IPS DF 4.7 (cell line): Measurements from ENCODE around the gene PTPRK.

Experiments
- DNase-seq: peaks from one replicate; pipeline ENCODE4 v3.0.0-alpha.2; 2013; ENCODE audit warnings: low spot score; ENCODE audit errors: extremely low read depth

The PTPRK gene

DNA sequence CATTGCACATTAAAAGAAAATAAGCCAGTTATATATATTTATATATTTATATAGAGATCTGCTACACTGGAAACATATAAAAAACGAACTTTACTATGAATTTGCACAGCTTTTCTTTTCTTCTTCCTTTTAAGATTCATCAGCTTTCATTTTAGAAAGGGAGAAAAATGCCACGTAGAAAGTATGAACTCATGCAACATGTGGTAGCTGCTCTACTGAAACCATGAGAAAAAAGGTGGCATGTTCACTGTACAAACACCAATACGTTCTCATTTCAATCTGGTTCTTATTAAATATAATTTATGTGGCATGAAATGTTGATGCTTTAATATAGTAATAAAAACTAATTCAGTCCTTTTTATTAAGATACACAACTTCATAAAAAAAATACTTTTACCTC is 550.7 kb downstream of the PTPRK start:
- DNase-seq, result no peak

DNA sequence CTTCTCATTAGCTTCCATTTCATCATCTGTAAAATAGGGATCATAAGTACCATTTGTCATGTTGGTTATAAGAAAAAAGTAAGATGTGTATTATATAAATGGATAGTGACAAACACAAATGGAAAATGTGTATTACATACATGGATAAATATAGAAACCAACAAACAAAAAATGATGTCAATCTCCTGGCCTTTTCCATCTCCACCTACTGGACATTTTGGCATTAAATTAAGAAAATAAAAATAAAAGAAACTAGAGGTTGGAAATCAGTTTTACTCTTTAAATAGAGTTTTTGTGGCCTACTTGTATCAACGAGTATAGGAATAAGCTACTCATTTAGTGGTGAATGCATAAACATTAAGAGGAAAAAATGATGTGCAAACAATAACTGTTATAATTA is 552.0 kb downstream of the PTPRK start:
- no peak for DNase-seq

DNA sequence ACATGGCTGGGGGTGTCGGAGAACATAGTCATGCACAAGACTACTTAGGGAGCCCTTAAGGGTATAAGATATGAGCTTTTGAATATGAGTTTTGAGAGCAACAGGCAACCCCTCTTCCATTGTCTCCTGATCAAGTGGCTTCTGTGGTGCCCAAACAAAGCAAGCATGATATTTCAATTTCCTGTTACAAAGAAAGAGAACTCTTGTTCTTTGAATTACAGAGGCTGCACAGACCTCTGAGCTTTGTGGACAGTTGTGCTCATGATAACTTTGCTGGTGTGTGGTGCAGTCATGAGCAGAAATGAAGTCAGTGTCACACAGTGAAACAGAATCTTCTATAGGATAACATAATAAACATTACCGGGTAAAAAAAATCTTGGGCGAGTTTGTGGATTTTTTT is 552.7 kb downstream of the PTPRK start:
- DNase-seq, result no peak

DNA sequence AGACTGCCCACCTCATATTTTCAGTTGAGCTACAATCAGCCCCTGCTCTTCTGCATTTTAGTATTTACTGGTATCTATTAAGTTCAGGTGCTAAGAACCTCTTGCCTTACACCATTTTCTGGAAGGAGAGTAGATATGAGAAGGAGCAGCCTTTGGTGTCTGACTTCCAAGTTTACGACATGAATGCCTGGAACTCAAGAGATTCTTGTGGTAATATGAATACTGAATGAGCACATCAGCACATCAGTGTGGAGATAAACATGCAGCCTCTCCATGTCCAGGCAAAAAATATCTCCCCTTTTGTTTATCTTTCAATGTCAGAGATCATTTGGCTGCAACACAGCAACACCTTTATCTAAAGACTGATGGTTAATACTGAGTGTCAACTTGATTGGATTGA is 553.8 kb downstream of the PTPRK start:
- DNase-seq, result no peak

DNA sequence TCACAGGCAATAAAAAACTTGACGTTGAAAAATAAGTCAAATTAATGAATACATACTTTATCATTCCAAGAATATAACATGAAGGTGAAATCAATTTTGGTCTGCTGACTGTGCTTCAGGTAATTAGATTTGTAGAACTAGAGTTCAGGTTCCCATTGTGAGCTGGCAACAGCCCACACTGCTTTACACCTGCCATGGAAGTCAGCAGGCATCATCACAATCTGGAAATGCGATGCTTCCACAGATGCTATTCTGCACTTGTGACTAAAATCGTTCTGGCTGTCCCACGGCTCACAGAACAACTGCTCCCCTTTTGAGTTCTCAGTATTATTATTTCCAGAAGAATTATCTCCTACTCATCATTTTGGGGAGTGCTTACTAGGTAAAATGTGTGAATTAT is 556.9 kb downstream of the PTPRK start:
- no peak for DNase-seq

DNA sequence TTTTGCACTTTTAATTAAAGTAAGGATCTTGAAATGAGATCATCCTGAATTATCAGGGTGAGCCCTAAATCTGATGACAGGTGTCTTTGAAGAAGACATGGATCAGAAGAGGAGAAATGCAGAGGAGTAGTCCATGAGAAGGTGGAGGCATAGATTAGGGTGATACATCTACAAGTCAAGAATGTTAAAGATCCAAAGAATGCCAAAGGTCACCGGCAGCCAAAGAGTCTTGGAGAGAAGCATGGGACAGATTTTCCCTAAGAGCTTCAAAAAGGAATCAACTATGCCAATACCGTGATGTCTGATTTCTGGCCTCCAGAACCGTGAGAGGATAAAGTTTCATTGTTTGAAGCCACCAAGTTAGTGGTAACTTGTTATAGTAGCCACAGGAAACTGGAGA is 560.5 kb downstream of the PTPRK start:
- no peak for DNase-seq

DNA sequence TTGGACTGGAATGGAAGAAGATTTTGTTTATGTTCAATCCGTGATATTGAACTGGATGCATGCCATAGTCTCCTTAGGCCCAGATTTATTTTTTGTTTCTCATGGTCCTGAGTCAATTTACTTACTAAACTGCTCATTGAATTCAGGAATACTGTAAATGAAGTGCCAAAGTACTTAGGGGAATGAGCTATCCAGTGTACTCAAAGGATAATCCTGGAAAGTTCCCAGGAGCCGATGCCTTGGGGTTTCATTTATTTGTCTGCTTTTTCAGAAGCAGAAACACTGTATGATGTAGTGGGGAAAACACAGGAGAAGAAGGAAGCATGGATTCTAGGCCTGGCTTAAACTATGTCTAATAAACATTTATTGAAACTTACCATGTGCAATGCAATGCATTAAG is 563.4 kb downstream of the PTPRK start:
- DNase-seq, result no peak

DNA sequence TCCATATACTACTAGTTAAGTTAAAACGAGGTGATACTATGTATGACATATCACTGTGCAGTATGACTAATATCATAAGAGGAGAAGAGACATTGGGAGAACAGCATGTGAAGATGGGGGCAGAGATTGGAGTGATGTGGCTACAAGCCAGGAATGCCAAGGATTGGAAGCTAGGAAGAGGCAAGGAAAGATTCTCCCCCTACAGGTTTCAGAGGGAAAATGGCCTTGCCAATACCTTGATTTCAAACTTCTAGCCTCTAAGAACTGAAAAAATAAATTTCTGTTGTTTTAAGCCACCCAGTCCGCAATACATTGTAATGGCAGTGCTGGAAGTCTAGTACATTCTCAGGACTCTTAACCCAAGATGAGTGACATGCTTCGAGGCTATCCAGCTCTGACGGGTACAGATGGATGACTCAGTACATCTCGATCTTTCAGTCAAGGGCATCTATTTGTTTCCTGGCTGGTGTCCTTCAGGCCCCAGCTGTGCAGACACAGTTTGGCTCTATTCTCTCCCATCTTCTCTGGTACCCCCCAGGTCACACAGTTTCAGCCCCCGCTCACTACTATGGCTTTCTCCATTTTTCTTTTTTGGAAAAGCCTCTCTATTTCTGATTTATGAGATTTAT is 564.0 kb downstream of the PTPRK start:
- DNase-seq, result peak; percentile 14

DNA sequence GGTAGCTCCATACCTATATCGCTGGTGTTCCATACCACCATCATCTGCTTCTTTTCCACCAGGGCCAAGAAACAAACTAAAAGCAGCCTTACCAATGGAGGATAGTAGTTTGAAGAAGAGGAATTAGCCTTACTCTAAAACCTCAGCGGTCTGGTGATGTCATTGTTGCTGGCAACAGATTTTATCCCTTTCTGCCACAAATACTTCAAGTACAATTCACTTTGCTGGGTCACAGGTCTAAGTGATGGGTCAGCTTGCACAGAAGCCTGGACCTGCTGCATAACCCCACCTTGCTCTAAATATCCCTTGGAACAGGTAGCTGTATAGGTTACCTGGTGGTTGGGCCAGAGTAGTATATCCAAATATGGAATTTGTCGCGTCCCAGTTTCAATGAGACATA is 566.3 kb downstream of the PTPRK start:
- no peak for DNase-seq

DNA sequence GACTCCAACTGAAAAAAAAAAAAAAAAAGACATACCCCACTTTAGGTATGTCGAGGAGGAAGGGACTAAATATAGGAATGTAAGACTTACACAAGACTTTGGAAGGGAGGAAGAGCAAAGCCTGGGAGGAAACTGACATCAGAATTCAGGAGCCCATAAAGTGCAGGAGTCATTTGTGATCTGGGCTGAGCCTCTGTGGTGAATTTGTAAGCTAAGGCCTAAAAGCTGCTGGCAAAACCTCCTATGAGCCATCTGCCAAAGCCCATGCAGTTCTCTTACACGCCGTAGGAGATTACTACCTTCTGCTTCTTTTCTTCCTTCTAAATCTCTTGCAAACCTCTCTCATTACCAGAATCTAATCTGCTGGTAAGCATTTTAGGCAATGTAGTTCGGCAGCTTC is 567.6 kb downstream of the PTPRK start:
- no peak for DNase-seq

DNA sequence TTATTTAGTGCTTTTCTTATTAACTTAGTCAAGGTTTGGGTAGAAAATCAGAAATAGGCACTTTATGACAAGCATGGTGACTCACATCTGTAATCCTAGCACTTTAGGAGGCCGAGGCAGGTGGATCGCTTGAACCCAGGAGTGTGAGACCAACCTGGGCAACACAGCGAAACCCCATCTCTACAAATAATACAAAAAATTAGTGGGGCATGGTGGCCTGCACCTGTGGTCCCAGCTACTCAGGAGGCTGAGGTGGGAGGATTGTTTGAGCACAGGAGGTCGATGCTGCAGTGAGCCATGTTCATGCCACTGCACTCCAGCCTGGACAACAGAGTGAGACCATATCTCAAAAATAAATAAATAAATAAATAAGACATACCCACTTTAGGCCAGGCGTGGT is 568.2 kb downstream of the PTPRK start:
- DNase-seq, result no peak

DNA sequence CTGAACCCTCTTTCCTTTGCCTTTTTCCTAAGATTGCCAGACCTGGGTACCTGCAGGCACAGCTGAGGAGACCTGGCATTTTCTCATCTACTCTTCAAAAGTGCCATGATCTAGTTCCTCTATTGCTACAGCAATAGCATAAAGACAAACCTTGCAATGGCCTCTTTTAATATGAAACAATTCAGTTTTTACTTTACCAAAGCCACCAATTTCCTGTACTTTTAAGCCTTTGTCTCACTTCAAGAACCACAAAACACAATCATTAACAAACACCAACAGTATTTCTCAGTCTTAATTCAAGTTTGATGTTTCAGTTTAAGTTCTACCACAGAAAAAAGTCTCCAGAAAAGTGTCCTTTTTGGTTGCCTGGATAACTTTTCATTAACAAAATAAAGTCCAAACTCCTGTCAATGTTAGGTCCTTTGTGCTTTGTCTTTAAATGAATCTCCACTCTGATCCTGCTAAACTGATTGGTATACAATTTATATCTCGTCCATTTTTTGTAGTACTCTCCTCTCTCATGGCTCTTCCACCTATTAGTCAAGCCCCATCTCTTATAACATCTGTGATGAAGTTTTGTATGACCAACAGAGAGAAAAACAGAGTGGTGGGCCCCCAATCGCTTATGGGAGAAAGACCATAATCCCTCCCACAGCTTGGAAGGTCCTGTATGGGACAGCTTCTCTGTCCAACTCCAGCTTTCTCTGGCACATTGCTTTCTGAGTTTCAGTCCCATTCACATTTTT is 569.1 kb downstream of the PTPRK start:
- DNase-seq, result no peak

DNA sequence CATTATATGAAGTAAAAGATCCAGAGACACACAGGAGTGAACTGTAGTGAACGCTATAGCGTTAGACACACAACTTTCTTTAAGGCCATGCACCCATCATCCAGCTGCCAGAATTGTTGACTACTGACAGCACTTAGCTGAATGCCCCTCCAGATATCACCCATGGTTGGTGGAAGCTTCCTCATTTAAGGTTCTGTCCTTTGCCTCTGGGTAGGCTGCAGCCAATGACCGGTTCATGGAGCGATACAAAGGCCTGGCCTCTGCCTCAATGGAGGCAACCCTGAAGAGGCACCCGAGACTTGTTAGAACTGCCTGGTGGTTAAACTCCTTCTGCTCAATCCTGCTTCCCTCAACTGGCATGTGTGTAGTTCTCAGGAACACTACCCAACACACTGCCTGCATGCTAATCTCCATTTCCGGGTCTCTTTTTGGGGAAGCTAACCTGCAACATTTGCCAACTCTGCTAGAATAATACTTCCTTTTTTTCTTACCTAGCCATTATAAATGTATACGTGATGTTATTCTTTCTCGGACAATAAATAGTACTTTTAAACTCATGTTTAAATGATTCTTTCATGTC is 569.7 kb downstream of the PTPRK start:
- no peak for DNase-seq

DNA sequence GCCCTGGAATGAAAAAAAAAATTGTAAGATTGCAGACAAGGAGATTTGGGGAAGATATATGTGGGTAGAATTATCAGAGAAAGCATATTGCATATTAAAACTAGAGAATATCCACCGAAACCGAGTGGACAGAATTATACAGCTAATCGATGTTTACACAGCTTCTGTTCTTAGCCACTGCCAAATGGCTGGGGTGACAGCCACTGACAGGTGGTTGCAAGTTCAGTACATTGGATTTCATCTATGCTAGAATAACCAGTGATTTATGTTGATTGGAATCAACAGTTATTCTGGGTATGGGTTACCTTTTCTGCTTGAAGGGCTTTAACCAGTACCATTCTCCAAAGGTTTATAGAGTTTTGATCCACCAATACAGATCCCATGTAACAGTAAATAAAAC is 571.1 kb downstream of the PTPRK start:
- DNase-seq, result no peak

DNA sequence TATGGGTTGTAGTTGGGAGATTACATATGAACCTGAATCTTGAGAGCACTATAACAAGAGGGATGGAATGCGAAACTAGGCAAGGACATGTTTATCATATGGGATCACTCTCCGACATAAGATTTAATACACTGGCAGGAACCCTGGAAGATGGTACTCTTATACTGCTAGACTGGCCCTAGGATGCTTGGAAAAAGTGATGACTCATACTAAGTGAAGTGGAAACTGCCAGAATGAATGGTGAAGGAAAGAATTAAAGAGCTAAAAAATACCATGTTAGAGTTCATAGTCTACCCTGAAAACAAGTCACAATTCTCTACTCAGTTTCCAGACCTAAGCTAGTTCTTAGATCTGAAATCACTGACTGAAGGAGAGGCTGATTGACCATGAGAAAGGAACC is 574.0 kb downstream of the PTPRK start:
- DNase-seq, result no peak

DNA sequence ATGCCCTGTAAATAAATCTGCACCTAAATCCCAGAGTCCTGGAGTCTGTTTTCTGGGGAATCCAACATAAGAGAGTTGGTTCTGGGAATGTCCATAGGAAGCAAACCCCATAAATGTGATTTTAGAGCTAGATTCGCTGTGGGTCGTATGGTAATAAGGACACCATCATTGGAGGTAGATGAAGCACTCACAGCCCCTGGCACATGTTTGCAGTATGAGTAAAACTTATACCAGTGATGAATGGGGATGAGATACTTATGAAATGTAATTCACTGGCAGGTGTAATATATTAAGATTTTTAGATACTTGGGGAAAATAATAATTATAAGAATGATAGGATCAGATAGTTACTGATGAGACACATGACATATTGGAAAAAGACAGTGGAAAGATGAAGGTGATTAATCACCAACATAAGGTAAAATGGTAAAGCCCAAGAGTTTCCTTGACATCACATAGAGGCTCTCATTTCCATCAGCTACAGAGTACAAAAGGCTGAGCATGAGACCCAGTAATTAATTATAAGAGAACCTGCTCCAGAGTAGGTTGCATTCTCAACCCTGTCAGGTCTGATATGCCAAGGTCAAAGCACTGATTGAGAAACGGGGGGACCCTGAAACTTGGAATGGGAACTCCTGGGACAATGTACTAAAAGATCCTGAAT is 574.8 kb downstream of the PTPRK start:
- no peak for DNase-seq

DNA sequence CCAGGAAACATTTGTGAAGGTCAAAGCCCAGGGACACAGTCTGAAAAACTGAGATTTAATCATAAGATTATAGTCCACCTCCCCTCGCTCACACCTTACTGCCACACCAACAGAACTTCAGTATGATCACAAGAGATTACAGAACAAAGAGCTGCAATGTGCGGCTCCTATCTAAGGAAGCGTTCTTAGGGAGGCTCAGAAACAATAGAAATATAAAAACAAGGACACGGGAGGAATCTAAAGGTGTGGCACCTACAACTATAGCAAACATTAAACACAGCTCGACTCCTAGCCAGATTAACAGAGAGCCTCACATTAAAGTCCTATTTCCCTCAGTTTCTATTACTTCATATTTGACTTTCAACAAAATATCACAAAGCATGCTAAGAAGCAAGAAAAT is 579.2 kb downstream of the PTPRK start:
- no peak for DNase-seq

DNA sequence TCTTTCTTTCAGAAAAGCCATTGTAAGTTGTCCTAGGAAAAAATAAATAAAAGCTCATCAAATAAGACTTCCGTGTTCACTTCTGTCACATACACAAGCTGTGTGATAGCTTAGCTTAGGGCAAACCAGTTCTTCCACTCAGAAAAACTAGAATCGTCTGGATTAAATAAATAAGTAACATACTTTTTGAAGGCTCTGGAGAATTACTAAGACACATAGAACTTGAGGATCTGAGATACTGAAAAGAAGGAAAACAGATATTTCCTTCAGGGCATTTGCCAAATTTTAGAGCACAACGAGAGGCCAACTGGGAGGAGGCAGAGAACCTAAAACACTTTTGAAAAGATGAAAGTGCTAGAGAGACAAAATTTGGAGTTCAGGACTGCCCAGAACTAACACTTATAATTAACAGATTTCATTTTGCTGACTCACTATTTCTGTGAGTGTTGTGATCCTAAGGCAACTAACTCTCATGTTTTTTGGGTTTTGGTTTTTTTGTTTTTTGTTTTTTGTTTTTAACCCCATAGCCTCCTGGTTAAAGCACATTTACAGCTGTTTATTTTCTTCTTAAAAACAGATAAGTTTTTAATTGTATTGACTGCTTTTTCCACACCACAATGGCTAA is 580.8 kb downstream of the PTPRK start:
- DNase-seq, result no peak

DNA sequence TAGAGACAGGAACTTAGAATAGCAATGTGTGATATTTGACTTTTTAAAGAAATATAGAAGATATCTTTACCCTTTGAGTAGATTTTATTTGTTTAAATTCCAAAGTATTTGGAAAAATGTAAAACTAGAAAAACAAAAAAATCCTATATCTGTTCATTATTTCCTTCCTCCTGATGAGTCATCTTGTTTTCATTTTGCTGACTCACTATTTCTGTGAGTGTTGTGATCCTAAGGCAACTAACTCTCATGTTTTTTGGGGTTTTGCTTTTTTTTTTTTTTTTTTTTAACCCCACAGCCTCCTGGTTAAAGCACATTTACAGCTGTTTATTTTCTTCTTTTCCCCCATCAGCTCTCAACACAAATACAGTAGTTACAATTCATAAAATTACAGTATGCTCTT is 581.7 kb downstream of the PTPRK start:
- DNase-seq, result no peak

DNA sequence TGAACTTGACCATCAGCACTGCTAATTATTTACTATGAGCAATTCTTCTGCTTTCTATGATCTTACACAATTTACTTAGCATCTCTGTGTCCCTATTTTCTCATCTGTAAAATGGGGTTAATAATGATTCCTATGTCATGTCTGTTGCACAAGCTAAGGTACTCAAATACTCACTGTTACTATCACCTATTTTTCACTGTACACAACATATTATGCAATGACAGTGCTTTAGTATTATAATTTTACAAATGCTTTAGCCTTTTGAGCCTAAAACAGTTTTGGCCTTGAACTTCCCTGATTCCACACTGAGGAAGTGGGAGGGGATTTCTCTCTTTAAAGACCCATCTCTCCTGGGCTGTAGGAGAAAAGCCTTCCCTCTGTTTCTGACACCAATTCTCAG is 582.7 kb downstream of the PTPRK start:
- DNase-seq, result no peak

DNA sequence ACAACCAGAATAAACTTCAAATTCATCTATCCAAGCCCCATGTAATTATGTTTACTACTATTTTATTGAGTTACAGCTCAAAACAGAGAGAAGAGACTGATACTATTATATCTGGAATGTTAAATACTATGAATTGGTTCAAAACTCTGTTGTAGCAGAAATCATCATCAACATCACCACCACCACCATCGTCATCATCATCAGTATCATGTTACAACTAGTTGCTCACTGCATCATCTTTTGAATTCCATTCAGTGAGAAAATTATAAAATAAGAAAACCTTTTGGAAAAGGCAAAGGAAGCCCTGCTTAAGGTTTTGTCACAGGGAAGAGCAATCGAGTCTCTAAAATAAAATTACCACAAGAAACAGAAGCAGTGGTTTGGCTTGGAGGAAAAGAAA is 583.3 kb downstream of the PTPRK start:
- DNase-seq, result no peak

DNA sequence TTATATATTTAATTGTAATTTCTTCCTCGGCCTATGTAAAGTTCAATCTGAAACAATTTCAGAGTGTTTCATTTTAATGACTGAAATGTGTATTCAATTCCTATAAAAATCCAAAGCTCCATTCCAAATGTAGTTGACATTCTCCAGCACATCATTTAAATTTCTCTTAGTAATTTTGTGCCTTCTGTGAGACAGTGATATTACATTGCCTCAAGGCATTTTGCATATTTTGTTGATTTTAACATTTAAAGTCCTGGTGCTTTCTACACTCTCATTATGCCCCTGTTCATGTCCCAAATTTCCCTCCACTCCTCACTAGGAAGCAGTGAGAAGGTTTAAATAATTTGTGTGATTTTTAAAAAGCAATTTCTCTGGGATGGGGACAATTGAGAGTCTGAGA is 585.4 kb downstream of the PTPRK start:
- no peak for DNase-seq
